NCI-H2029 treated with DMSO at 0.1 percent for 48 hours (cell line): ENCODE data around the gene ANKRD10.

Experiments
- DNase-seq: peaks from one replicate; lab custom pipeline; 2025; lab: John Stamatoyannopoulos, UW

Gene ANKRD10

GRCh38 chr13:110944968-110945927 lies 30.4 kb upstream of the ANKRD10 start:
- no peak for DNase-seq

GRCh38 chr13:110944121-110944967 lies 29.5 kb upstream of the ANKRD10 start:
- DNase-seq: no peak

- DNase-seq: no peak
These were observed 27.5 kb upstream of the ANKRD10 start for GRCh38 chr13:110942248-110942981.

- DNase-seq: no peak
These were observed 24.0 kb upstream of the ANKRD10 start for GRCh38 chr13:110938662-110939421.

GRCh38 chr13:110937511-110938285 lies 22.8 kb upstream of the ANKRD10 start:
- DNase-seq: no peak

- DNase-seq: no peak
These were observed 21.6 kb upstream of the ANKRD10 start for GRCh38 chr13:110936519-110936918.

GRCh38 chr13:110932588-110932987 lies 17.7 kb upstream of the ANKRD10 start:
- DNase-seq: no peak

GRCh38 chr13:110929104-110929777 lies 14.4 kb upstream of the ANKRD10 start:
- no peak for DNase-seq

- DNase-seq: no peak
These were observed 10.2 kb upstream of the ANKRD10 start for GRCh38 chr13:110925023-110925612.

- no peak for DNase-seq
These were observed 9.7 kb upstream of the ANKRD10 start for GRCh38 chr13:110924639-110924934.

- DNase-seq: no peak
These were observed 9.1 kb upstream of the ANKRD10 start for GRCh38 chr13:110923777-110924638.

- no peak for DNase-seq
These were observed 8.2 kb upstream of the ANKRD10 start for GRCh38 chr13:110923086-110923485.

GRCh38 chr13:110922506-110922905 lies 7.6 kb upstream of the ANKRD10 start:
- DNase-seq: no peak

- DNase-seq: no peak
These were observed 6.8 kb upstream of the ANKRD10 start for GRCh38 chr13:110921695-110922094.

GRCh38 chr13:110921209-110921608 lies 6.3 kb upstream of the ANKRD10 start:
- DNase-seq: no peak

- DNase-seq: no peak
These were observed 5.2 kb upstream of the ANKRD10 start for GRCh38 chr13:110920038-110920437.

- peak; percentile 56 for DNase-seq
These were observed 1.7 kb upstream of the ANKRD10 start for GRCh38 chr13:110916301-110917142.

- no peak for DNase-seq
These were observed 971 bp upstream of the ANKRD10 start for GRCh38 chr13:110915874-110916206.
